ENCODE measurements around the gene TMEM108.

Gene TMEM108

GRCh38 chr3:133121450-133121849 is 83.3 kb downstream of the TMEM108 start:
- no peak for DNase-seq

DNA sequence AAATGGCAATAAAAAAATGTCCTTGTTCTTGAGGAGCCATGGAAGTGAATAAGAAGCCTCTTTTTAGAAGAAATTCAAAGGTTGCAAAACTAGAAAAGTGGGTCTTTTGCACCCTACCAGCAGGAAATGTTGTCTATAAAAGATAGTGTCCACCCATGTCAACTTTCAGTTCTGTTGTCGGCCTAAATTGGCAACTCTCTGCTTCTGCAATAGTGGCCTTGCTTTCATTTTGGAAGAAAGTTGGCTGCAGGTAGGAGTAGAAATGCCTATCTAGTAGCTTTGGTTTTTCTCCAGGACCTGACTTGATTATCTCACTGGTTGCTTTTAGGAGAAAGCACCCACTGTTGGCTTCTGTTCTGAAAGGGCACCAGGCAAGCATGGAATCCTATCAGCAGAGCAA is 85.4 kb downstream of the TMEM108 start:
- no peak for DNase-seq

- DNase-seq = no peak
Observed at GRCh38 chr3:133124511-133124910, 86.3 kb downstream of the TMEM108 start.

- DNase-seq = no peak
Observed at GRCh38 chr3:133125171-133125570, 87.0 kb downstream of the TMEM108 start.

GRCh38 chr3:133125802-133126201 is 87.6 kb downstream of the TMEM108 start:
- DNase-seq = no peak

- no peak for DNase-seq
Observed at GRCh38 chr3:133127381-133127780, 89.2 kb downstream of the TMEM108 start.

GRCh38 chr3:133130168-133130567 is 92.0 kb downstream of the TMEM108 start:
- DNase-seq = no peak

DNA sequence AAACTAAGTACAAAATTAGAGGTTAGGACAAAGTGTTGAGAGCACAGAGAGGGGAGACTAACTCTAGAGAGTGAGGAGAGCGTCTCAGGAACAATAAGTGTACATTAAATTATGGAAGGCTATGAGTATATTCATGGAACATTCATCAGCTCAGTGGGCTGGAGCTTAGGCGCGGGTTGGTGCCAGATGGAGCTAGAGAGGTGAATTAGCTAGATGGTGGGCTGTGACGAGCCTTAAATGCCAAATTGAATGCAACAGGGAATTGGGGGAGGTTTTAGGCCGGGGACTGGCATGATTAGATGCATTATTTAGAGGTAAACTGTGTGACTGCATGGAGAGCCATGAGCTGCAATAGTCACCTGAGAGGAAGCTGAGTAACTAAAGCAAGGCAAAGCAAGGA is 97.1 kb downstream of the TMEM108 start:
- no peak for DNase-seq

DNA sequence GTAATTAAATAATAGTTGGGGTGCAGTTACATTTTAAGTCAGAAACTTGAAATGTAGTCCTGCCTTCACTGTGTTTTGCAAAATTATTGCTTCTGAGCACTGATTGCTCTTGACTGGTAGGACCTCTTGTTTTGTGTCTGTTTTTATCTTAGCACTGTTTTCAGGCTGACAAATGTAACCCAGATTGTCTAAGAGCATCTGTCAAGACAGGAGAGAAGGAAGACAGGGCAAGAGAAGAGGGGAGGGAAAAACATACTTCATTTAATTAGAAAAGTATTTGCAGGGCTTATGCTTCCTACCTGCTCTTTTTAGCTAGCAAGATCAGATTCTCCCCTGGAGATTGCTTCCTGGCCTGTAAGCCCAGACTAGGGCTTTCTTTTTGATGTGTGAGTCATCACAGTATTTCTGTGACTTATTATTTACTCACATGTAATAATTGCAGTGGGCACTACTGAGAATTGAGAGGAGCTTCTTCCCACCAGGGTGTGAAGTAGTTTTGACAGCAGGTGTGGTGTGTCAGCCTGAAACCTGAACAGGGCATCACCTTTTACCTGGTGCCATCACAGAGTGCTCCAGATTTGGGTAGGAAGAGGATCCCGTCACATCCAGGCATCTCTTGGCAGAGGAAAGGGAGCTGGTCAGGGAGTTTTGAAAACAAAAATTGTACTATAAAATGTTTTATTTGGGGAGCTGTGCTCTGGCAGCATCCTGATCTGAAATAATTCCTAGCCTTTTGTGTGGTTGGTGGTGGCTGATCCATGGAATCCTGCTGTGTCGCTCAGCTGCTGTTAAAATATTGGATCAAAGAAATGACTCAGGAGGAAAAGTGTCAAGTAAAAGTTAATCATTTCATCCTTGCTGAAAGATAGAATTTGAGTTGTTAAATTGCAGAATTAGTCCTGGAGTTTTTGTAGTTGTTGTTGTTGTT is 98.2 kb downstream of the TMEM108 start:
- DNase-seq = no peak

DNA sequence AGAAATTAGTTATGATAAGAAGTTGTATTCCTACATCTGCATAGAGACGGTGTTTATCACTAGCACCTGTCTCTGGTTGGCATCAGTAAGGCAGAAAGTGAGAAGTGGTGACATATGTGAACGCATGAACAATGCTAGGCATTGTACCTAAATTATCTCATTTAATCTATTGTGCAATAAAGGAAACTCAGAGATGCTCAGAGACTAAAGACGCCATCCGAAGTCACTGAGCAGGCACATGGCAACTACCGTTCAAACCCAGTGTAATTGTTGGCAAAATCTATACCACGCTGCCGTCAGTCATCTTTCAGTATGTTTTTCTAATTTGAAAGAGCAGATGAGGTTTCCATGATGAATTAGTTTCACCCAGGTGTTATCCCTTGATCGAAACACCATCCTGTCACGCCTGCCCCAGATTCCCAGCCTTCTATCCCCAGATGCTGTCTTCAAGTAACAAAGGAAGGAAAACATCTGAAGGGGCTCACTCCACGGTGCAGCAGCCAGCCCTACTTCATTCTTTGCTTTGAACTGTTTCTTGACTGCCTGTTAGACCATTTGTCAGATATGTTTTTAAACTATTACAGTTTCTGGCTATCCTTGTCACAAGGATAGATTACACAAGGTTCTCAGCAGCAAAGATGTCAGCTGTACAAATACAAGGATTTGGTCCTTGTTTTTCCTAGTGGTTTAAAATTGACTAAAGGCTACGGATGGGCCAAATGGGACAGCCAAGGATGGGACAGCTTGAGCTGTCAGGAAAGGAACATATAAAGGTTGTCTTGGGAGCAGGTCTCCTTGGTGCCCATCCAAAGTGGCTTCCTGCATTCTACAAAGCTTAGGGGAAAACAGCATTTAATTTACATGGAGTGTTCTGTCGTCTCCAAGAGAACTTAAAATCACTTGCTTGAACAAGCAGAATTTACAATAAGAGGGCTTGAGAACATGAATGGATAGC is 99.1 kb downstream of the TMEM108 start:
- DNase-seq = no peak

- no peak for DNase-seq
Observed at GRCh38 chr3:133138017-133138416, 99.8 kb downstream of the TMEM108 start.

DNA sequence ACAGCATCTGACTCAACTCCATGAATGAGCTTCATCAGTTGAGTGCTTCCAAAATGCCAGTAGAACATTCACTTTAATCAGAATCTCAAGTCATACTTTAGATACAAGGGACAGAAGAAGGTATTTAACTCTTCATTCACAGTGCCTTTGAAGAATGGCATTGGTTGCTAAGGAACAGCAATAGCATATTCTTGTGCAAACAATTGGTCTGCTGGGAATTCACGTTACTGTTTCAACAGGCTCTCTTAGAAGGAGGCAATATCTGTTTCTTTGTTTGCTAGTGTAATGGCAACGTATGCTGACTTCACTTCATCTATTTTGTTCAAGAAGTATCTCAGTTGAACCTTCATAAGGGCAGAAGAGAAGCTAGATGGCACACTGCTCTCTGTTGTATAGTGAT is 113.9 kb downstream of the TMEM108 start:
- no peak for DNase-seq

DNA sequence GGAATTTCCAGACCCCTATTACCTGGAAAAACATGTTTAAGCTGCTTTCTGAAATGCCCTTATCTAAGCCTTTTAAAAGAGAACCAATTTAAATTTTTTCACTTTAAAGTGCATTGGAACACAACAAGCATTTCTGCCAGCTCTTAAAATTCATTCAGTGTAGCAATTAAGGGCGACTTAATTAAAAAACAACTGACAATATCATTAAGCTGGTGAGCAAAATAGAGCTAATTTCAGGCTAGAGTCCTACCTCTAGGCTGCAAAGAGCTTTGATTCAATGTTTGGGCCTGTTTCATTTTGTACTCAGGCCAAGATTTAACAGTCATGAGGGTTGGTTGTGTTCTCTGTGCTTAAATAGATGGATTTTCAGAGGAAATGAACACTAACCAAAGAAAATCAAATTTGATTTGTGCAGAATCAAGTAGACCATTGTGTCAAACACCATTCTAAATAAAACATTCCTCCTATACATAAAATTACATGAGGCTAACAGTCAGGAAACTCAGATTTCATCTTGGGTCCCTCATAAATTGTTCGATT is 114.6 kb downstream of the TMEM108 start:
- DNase-seq = no peak

- no peak for DNase-seq
Observed at GRCh38 chr3:133153382-133153781, 115.2 kb downstream of the TMEM108 start.

- no peak for DNase-seq
Observed at GRCh38 chr3:133157716-133158115, 119.5 kb downstream of the TMEM108 start.

DNA sequence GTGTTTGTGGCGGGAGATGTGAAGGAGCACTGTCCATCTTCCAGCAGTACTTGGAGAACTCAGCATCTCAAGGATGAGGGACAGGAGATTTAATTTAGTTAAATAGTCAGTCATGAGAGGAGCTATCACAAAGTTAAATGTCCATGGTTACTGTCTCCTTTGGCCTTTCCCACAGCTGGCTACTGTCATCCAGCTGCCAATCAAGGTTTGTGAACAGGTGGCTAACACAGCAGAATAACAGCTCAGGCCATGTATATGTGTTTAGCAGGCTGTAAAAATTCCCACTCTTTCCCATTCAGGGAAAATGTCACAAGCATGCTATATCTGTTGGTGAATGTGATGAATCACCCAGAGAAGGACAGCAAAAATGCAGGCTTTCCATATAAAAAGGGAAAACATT is 120.5 kb downstream of the TMEM108 start:
- no peak for DNase-seq

DNA sequence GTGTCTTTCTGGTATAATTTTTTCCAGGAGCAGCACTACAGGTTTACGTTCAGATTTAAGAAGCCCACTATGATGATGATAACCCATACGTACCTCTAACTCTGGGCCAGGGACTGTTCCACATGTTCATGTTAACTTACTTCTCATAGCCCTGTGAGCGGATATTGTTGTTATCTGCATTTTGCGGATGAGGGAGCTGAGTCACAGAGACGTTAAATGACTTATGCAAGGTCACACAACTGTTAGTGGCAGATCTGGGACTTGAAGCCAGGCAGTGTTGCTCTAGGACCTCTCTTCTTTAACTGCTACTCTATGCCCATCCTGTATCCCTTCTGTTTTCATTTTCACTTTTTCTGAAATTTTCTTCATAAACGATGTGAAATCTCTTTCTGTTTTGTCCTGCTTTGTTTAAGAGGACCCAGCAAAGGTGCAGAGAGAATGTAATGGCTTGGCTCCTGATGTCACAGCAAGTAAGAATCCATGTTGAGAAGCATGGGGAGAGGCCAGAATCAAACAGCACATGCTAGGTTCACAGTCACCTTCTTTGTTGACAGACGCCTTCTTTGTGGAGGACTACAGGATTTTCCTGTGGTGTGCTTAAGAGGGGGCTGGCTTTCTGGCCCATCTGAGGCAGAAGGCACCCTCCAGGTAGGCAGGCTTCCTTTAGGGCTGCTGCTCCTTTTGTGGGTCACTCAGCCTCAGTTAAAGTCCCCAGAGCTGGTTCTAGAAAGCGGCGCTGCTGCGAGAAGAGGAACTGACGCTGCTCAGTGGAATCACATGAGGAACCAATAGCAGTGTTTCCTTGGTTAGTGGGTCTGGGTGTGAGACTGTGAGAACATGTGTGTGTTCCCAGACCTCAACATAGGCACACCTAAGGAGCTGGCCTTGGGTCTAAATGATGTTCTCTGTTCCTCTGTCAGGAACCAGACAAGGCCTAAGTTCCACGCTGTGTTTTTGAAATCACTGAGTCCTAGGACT is 121.6 kb downstream of the TMEM108 start:
- DNase-seq = no peak

- DNase-seq = no peak
Observed at GRCh38 chr3:133161656-133162055, 123.5 kb downstream of the TMEM108 start.

GRCh38 chr3:133162265-133162664 is 124.1 kb downstream of the TMEM108 start:
- no peak for DNase-seq

DNA sequence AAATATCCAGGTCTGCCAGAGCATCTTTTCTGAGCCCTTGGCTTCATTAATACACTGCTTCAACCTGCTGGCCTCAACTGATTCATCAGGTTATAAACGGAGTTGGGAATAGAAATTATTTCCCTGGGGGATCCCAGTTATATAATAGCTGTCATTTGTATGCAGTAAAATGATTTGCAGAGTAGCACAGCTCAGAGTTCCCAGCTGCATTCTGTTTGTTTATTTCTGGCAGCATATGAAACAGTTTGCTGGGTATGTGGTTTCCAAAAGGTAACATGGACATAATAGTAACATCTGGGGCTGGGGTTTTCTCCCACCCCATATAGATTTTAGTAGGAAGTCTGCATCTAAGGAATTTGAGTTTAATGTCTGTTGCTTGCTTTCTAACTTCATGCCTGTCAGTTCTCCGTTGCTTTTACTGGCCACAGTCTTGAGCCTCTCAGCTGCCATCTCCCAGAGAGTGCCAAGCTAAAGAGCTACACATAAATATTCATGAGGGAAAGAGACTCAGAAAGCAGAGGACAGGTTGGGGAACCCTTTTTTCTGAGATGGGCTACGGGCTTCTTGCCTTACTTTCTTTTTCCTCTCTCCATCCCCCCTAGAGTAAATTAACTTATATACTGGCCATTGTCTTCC is 124.6 kb downstream of the TMEM108 start:
- no peak for DNase-seq

- DNase-seq = no peak
Observed at GRCh38 chr3:133167340-133168024, 129.3 kb downstream of the TMEM108 start.
